Esophagus squamous epithelium (tissue), 5 donors: ENCODE results near the gene PSMB4. TPM values are rescaled to one million over a fixed set of nuclear protein-coding genes. Genes with fewer than 3 reads are reported as not detected.
A peak's percentile ranks its signal among the peaks of the same experiment; 100 is the strongest.
"Not testable (repeated sequence)": the region's sequence is repeated elsewhere in the genome, so short reads cannot be mapped to it uniquely, and the experiment has no call there.

Source experiments
- DNase-seq: peaks from one replicate; lab custom pipeline; 2025; lab: John Stamatoyannopoulos, UW
- H3K27ac ChIP-seq, 4 donors: fragments of 200-600 bp; sonication (generic); one replicate each; pipeline ENCODE4 v1.5.1; 2016 to 2019; ENCODE audit warnings: mild to moderate bottlenecking in 1 of 4
- H3K27me3 ChIP-seq, 4 donors: fragments of 200-600 bp; sonication (generic); 1 replicate in 3 of 4; 2 replicates in 1 of 4; pipeline versions ENCODE4 v1.5.1 to v1.6.0; 2017 to 2021; ENCODE audit warnings: antibody characterized with exemption in 1 of 4
- H3K36me3 ChIP-seq, 3 donors: fragments of 200-600 bp; sonication (generic); one replicate each; pipeline ENCODE4 v1.5.1; 2016 to 2019
- H3K4me1 ChIP-seq, 3 donors: fragments of 200-600 bp; sonication (generic); one replicate each; pipeline ENCODE4 v1.5.1; 2017 to 2019
- H3K4me3 ChIP-seq, 4 donors: fragments of 200-600 bp; sonication (generic); 1 replicate in 3 of 4; 2 replicates in 1 of 4; pipeline ENCODE4 v1.5.1; 2016 to 2019; ENCODE audit warnings: mild to moderate bottlenecking in 2 of 4, moderate library complexity in 1 of 4
- H3K9me3 ChIP-seq, 3 donors: fragments of 200-600 bp; sonication (generic); one replicate each; pipeline ENCODE4 v1.5.1; 2016 to 2019
- POLR2A ChIP-seq, 4 donors: fragments of 450-650 bp; IDR thresholded peaks; one replicate each; pipeline ENCODE4 v1.6.1; 2017; ENCODE audit warnings: antibody characterized with exemption in 4 of 4, mild to moderate bottlenecking in 4 of 4, moderate library complexity in 3 of 4
- WGBS, 2 donors: methylation state at CpG; one replicate each; pipeline ENCODE4 v1.1.5; 2018; 5-methylcytosine and 5-hydroxymethylcytosine counted together
- intact Hi-C: fragments of 100-400 bp; cut with DNase I; formaldehyde crosslinking; loops from one replicate; pipeline ENCODE4 v1.15.0; 2022
- total RNA-seq, 4 donors: library from RNA; depleted of rRNA; stranded (reverse); fragments of >200 nt; gene quantifications; one replicate each; pipeline ENCODE4 v1.1.0, GENCODE V29; 2016
- TF ChIP-seq, protein P1 (sequence below), 6 experiments: fragments of 450-650 bp in 4 of 6; fragments of 200-600 bp in 2 of 6; sonication (generic) in 2 of 6; IDR thresholded peaks; one replicate each; pipeline ENCODE4 v1.5.1; 2016 to 2019; ENCODE audit warnings: antibody characterized with exemption in 6 of 6, mild to moderate bottlenecking in 4 of 6, moderate library complexity in 4 of 6
- donor health status: DM: yes; HTN: yes; CAD: no.

The PSMB4 gene
- total RNA-seq, 4 donors from 2014 or later = 114 to 203 (median 186) TPM

DNA sequence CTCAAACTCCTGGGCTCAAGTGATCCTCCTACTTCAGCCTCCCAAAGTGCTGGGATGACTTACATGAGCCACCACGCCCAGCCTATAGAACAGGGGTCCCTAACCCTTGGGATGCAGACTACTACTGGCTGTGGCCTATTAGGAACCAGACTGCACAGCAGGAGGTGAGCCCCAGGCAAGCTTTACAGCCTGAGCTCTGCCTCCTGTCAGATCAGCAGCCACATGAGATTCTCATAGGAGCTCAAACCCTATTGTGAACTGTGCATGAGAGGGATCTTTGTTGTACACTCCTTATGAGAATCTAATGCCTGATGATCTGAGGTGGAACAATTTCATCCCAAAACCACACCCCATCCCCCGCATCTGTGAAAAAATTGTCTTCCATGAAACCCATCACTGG is 13.4 kb upstream of the PSMB4 start:
- H3K27me3 ChIP-seq = no peaks in the 10 kb centered on the region
- no peak overlapping the region for H3K4me3 ChIP-seq
- no peak for DNase-seq
- TF ChIP-seq, protein P1, sequence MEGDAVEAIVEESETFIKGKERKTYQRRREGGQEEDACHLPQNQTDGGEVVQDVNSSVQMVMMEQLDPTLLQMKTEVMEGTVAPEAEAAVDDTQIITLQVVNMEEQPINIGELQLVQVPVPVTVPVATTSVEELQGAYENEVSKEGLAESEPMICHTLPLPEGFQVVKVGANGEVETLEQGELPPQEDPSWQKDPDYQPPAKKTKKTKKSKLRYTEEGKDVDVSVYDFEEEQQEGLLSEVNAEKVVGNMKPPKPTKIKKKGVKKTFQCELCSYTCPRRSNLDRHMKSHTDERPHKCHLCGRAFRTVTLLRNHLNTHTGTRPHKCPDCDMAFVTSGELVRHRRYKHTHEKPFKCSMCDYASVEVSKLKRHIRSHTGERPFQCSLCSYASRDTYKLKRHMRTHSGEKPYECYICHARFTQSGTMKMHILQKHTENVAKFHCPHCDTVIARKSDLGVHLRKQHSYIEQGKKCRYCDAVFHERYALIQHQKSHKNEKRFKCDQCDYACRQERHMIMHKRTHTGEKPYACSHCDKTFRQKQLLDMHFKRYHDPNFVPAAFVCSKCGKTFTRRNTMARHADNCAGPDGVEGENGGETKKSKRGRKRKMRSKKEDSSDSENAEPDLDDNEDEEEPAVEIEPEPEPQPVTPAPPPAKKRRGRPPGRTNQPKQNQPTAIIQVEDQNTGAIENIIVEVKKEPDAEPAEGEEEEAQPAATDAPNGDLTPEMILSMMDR (IDR thresholded peaks at IDR 0.05) = no peak
- no peak for TF ChIP-seq POLR2A (IDR thresholded peaks at IDR 0.05)
- no peaks in the 10 kb centered on the region for H3K36me3 ChIP-seq
- intact Hi-C loops = no loop called here
- H3K9me3 ChIP-seq = no peaks in the 10 kb centered on the region
- no peaks in the 10 kb centered on the region for H3K4me1 ChIP-seq
- 85 to 100% methylated on average over 1 to 2 of the region's 2 CpGs for WGBS, 2 donors
- no peak overlapping the region for H3K27ac ChIP-seq

DNA sequence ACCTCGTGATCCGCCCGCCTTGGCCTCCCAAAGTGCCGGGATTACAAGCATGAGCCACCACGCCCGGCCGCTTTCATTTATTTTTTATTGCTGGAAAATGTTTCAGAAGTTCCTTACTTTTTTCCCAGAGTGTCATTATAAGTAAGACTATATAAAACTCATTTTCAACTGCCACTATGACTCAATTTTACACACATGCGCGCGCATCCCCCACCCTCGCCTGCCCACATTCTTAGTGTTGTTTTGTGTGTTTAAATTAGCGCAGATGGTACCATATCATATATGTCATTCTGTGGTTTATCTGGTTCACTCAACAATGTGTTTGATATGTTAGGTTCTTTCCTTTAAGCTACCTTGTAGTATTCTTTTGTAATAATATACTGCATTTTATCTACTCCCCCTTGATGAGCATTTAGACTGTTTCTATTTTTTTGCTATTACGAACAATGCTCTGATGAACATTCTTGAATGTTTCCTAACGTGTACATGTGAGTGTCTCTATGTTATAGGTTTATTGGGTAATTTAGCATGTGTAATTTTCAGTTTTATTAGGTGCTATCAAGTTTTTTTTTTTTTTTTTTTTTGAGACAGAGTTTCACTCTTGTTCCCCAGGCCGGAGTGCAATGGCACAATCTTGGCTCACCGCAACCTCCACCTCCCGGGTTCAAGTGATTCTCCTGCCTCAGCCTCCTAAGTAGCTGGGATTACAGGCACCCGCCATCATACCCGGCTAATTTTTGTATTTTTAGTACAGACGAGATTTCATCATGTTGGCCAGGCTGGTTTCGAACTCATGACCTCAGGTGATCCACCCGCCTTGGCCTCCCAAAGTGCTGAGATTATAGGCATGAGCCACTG is 8.9 kb upstream of the PSMB4 start:
- H3K9me3 ChIP-seq, H3K36me3 ChIP-seq, H3K4me3 ChIP-seq, H3K27me3 ChIP-seq, H3K4me1 ChIP-seq, intact Hi-C loops, H3K27ac ChIP-seq, DNase-seq: not testable (repeated sequence)
- 86 to 92% methylated on average over 22 of the region's 22 CpGs for WGBS, 2 donors

DNA sequence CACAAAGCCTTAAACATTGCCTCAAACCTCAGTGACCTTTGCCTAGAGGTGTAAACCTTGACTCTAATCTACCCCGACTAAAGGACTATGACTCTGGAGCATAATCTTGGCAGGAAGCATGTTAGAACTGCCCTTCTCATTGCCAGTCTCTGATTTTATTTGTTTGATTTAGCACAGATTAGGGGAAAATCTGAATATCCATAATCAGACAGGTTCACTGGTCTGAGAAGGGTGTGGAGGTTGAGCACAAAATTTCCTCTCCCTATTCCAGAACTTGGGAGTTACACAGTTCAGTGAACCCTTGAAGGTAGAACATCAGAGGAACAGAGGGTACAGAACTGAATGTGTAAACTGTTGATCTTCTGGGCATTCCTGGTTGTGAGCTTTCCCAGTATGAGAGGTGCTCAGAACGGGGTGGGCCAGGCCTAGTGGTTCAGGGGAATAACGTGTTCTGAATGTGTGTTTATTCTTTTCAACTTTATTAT is 8.3 kb upstream of the PSMB4 start:
- DNase-seq = no peak
- no peaks in the 10 kb centered on the region for H3K36me3 ChIP-seq
- no peaks in the 10 kb centered on the region for H3K9me3 ChIP-seq
- no peak overlapping the region for H3K27ac ChIP-seq
- no peaks in the 10 kb centered on the region for H3K27me3 ChIP-seq
- no peak for TF ChIP-seq POLR2A (IDR thresholded peaks at IDR 0.05)
- TF ChIP-seq, protein P1 (IDR thresholded peaks at IDR 0.05) = no peak
- intact Hi-C loops = no loop called here
- H3K4me3 ChIP-seq = no peak overlapping the region
- no peaks in the 10 kb centered on the region for H3K4me1 ChIP-seq
- WGBS, 2 donors = 77 to 86% methylated on average over 3 of the region's 3 CpGs

DNA sequence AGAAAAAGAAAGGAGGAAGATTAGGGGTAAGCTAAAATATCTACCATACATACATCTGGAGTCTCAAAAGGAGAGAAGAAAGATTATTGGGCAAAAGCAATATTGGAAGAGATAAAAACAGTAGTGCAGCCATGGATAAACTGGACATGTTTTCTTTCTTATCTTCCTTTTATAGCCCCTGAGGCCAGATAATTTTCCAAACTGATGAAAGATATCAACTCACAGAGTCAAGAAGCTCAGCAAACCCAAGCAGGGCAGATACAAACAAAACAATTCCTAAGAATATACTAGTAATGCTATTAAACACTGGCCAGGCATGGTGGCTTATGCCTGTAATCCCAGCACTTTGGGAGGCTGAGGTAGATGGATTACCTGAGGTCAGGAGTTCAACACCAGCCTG is 5.8 kb upstream of the PSMB4 start:
- intact Hi-C loops = no loop called here
- no peaks in the 10 kb centered on the region for H3K9me3 ChIP-seq
- no peaks in the 10 kb centered on the region for H3K36me3 ChIP-seq
- DNase-seq = no peak
- H3K4me3 ChIP-seq = no peak overlapping the region
- H3K4me1 ChIP-seq = no peaks in the 10 kb centered on the region
- H3K27ac ChIP-seq = no peak overlapping the region
- TF ChIP-seq, protein P1 (IDR thresholded peaks at IDR 0.05) = no peak
- no peak for TF ChIP-seq POLR2A (IDR thresholded peaks at IDR 0.05)
- no peaks in the 10 kb centered on the region for H3K27me3 ChIP-seq

DNA sequence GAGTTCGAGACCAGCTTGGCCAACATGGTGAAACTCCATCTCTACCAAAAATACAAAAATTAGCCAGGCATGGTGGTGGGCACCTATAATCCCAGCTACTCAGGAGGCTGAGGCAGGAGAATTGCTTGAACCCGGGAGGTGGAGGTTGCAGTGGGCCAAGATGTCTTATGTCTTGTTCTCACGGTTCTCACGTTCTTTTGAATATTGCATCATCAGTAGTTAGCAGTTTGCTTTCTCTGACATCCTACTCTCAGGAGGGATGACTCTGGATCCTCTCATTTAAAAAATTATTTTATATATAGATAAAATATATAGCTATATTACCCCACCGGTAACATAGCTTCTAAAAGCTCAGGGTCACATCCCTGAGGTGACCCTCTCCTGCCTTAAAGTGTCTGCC is 3.1 kb upstream of the PSMB4 start:
- H3K27me3 ChIP-seq, DNase-seq, H3K36me3 ChIP-seq, intact Hi-C loops, H3K9me3 ChIP-seq, H3K27ac ChIP-seq, H3K4me3 ChIP-seq: not testable (repeated sequence)
- 75 to 76% methylated on average over 5 of the region's 5 CpGs for whole genome bisulfite sequencing, 2 donors
- H3K4me1 ChIP-seq = peaks cover 0 to 19% (median 12%) of the 10 kb centered on the region in 3 donors

DNA sequence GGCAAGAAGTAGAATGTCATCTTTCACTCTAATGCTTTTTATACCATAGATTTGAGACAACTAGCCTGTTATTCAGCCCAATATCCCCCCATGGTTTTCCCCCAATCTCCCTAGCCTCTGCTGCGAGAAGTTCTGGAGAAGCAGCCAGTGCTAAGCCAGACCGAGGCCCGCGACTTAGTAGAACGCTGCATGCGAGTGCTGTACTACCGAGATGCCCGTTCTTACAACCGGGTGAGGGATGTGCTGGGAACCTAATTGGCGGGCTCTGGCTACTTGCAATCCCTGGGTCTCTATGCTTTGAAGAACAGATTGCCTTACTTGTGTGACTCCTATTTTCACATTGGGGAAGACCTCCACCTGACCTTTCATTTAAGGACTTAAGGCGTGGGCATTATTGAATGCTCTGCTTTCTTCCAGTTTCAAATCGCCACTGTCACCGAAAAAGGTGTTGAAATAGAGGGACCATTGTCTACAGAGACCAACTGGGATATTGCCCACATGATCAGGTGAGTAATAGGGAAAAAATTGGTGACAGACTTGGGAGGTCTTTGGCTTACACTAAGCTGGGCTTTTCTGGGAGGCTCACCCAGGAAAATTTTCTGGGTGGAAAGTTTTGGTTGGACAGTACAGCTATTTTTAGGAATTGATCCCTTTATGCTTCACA is 1.9 kb downstream of the PSMB4 start:
- Histone ChIP-seq H3K27me3 (no peaks in the 10 kb centered on the region), H3K36me3 (peaks cover 7 to 58% (median 29%) of the 10 kb centered on the region in 3 donors), H3K27ac (peak overlapping the region in 1 of 4 donors; percentile 9), H3K4me1 (peaks cover 0 to 24% (median 12%) of the 10 kb centered on the region in 3 donors), H3K9me3 (no peaks in the 10 kb centered on the region), H3K4me3 (no peak overlapping the region)
- no peak for DNase-seq
- 86 to 87% methylated on average over 11 to 12 of the region's 13 CpGs for WGBS, 2 donors
- TF ChIP-seq, protein P1 (IDR thresholded peaks at IDR 0.05) = no peak
- no peak for TF ChIP-seq POLR2A (IDR thresholded peaks at IDR 0.05)
- intact Hi-C loops = no loop called here
